Right ventricle myocardium inferior (tissue), 1 donor: ENCODE results near the gene OSBPL2. TPM values are rescaled to one million over a fixed set of nuclear protein-coding genes. Genes with fewer than 3 reads are reported as not detected.
A peak's percentile ranks its signal among the peaks of the same experiment; 100 is the strongest.

Source experiments
- ATAC-seq: fragments of 200-7000 bp; cut with Tn5 transposase; one replicate; pipeline ENCODE4 v1.9.1; 2020; ENCODE audit warnings: mild to moderate bottlenecking, moderate library complexity
- DNase-seq: peaks from one replicate; pipeline ENCODE4 v3.0.0; 2021; ENCODE audit errors: missing footprints
- intact Hi-C: fragments of 100-400 bp; cut with DNase I; formaldehyde crosslinking; loops from one replicate; pipeline ENCODE4 v1.11.0; 2022
- long read RNA-seq: library from polyadenylated mRNA; unstranded; transcript quantifications from one replicate; pipeline ENCODE4 v2.0.0, GENCODE V29; 2021
- total RNA-seq: library from RNA; stranded (reverse); fragmentation: NEBNext Ultra II Directional; extraction: Animal tissue kit (Norgen Biotek cat#: 25700); gene quantifications from one replicate; pipeline ENCODE4 v1.2.1, GENCODE V29; 2021
- donor health status: DM: no; HTN: yes; CAD: no; lungs with severe emphysema.

Gene OSBPL2
- 59.5 TPM for total RNA-seq
- long read RNA-seq, full-length matches to known transcripts = 27 of 39 reads
- long read RNA-seq, partial matches to known transcripts = 6 of 39 reads
- long read RNA-seq, other reads (novel, unspliced or antisense) = 6 of 39 reads

- intact Hi-C loops = loop anchor here (5.0 kb wide), 2 partner anchors 44 to 96 kb away; partner anchors contain the start of genes PSMA7 and SS18L1
- DNase-seq (peak; percentile 99), ATAC-seq (peak; percentile 98)
Measured at GRCh38 chr20:62237801-62238568, at the start of gene OSBPL2. OSBPL2 (plus strand) TSS chr20:62238521; CDS start chr20:62256185, 17,664 bp downstream.

- ATAC-seq = no peak
- peak; percentile 33 for DNase-seq
Measured at GRCh38 chr20:62190639-62191411, 47.5 kb upstream of the OSBPL2 start.

GRCh38 chr20:62191781-62192559 is 46.4 kb upstream of the OSBPL2 start:
- DNase-seq (peak; percentile 37), ATAC-seq (peak; percentile 49)
- intact Hi-C loops = no loop called here

More at GRCh38 chr20:62190639-62191411, 47.5 kb upstream of the OSBPL2 start:
- intact Hi-C loops = no loop called here

- peak; percentile 43 for ATAC-seq
- peak; percentile 34 for DNase-seq
- intact Hi-C loops = no loop called here
Measured at GRCh38 chr20:62192635-62193034, 45.7 kb upstream of the OSBPL2 start.

GRCh38 chr20:62193079-62194025 is 45.0 kb upstream of the OSBPL2 start:
- DNase-seq = peak; percentile 51
- no peak for ATAC-seq
- intact Hi-C loops = no loop called here

- DNase-seq = no peak
- intact Hi-C loops = no loop called here
Measured at GRCh38 chr20:62195075-62195405, 43.3 kb upstream of the OSBPL2 start.

GRCh38 chr20:62195736-62196135 is 42.6 kb upstream of the OSBPL2 start:
- peak; percentile 15 for DNase-seq
- intact Hi-C loops = no loop called here
- ATAC-seq = no peak

More at GRCh38 chr20:62195075-62195405, 43.3 kb upstream of the OSBPL2 start:
- no peak for ATAC-seq

GRCh38 chr20:62196286-62196685 is 42.0 kb upstream of the OSBPL2 start:
- ATAC-seq = no peak
- intact Hi-C loops = no loop called here
- peak; percentile 26 for DNase-seq

- intact Hi-C loops = no loop called here
- DNase-seq = peak; percentile 14
- no peak for ATAC-seq
Measured at GRCh38 chr20:62197311-62197710, 41.0 kb upstream of the OSBPL2 start.

GRCh38 chr20:62197801-62198200 is 40.5 kb upstream of the OSBPL2 start:
- ATAC-seq (no peak), DNase-seq (peak; percentile 40)
- intact Hi-C loops = no loop called here

- no peak for ATAC-seq
- intact Hi-C loops = no loop called here
- DNase-seq = peak; percentile 11
Measured at GRCh38 chr20:62198496-62198895, 39.8 kb upstream of the OSBPL2 start.

- ATAC-seq = no peak
Measured at GRCh38 chr20:62198931-62199330, 39.4 kb upstream of the OSBPL2 start.

GRCh38 chr20:62200491-62201172 is 37.7 kb upstream of the OSBPL2 start:
- intact Hi-C loops = no loop called here

More at GRCh38 chr20:62198931-62199330, 39.4 kb upstream of the OSBPL2 start:
- intact Hi-C loops = no loop called here
- DNase-seq = peak; percentile 43

GRCh38 chr20:62201173-62202082 is 36.9 kb upstream of the OSBPL2 start:
- ATAC-seq (no peak), DNase-seq (peak; percentile 39)
- intact Hi-C loops = no loop called here

More at GRCh38 chr20:62200491-62201172, 37.7 kb upstream of the OSBPL2 start:
- ATAC-seq (no peak), DNase-seq (peak; percentile 41)

- intact Hi-C loops = no loop called here
- DNase-seq (peak; percentile 45), ATAC-seq (no peak)
Measured at GRCh38 chr20:62202083-62202395, 36.3 kb upstream of the OSBPL2 start.

- ATAC-seq (no peak), DNase-seq (peak; percentile 37)
- intact Hi-C loops = no loop called here
Measured at GRCh38 chr20:62202676-62203377, 35.5 kb upstream of the OSBPL2 start.
